DOHH2 (cell line): Measurements from ENCODE around the gene PHKG1.

Source experiments
- H3F3A ChIP-seq: fragments of 200-600 bp; sonication (generic), shearing (Covaris generic); 2 replicates; pipeline ENCODE4 v1.6.0; 2016; ENCODE audit warnings: antibody characterized with exemption, mild to moderate bottlenecking; ENCODE audit not compliant: control insufficient read depth, insufficient read depth
- H3K27ac ChIP-seq: fragments of 200-600 bp; sonication (generic); 2 replicates; pipeline ENCODE4 v1.5.1; 2014; ENCODE audit warnings: low read depth, mild to moderate bottlenecking, low read length, moderate library complexity
- H3K27me3 ChIP-seq: fragments of 200-600 bp; sonication (generic); 2 replicates; pipeline ENCODE4 v1.6.1; 2014; ENCODE audit warnings: mild to moderate bottlenecking, low read length, mixed read lengths; ENCODE audit not compliant: control insufficient read depth
- H3K36me3 ChIP-seq: fragments of 200-600 bp; sonication (generic); 2 replicates; pipeline ENCODE4 v1.6.1; 2014; ENCODE audit warnings: mild to moderate bottlenecking, low read length, moderate library complexity, mixed read lengths; ENCODE audit not compliant: control insufficient read depth
- H3K4me1 ChIP-seq: fragments of 200-600 bp; sonication (generic); 2 replicates; pipeline ENCODE4 v1.6.1; 2014; ENCODE audit warnings: mild to moderate bottlenecking, low read length, mixed read lengths; ENCODE audit not compliant: control insufficient read depth
- H3K4me2 ChIP-seq: fragments of 200-600 bp; sonication (generic); 2 replicates; pipeline ENCODE4 v1.6.0; 2014; ENCODE audit warnings: mild to moderate bottlenecking, low read length, moderate library complexity
- H3K4me3 ChIP-seq: fragments of 200-600 bp; sonication (generic); 2 replicates; pipeline ENCODE4 v1.5.1; 2014; ENCODE audit warnings: mild to moderate bottlenecking, low read length, mixed read lengths
- H3K79me2 ChIP-seq: fragments of 200-600 bp; sonication (generic); 2 replicates; pipeline ENCODE4 v1.6.1; 2014; ENCODE audit warnings: mild to moderate bottlenecking, low read length, mixed read lengths; ENCODE audit not compliant: control insufficient read depth
- H3K9me2 ChIP-seq: fragments of 200-600 bp; sonication (generic); replicated peaks from 2 replicates; pipeline ENCODE4 v1.6.1; 2014; ENCODE audit warnings: mild to moderate bottlenecking, low read length, mixed read lengths; ENCODE audit not compliant: control insufficient read depth
- H3K9me3 ChIP-seq: fragments of 200-600 bp; sonication (generic); 2 replicates; pipeline ENCODE4 v1.6.1; 2014; ENCODE audit warnings: antibody characterized with exemption, low read length, mixed read lengths; ENCODE audit not compliant: control insufficient read depth, insufficient read depth
- H4K20me1 ChIP-seq: fragments of 200-600 bp; sonication (generic); 2 replicates; pipeline ENCODE4 v1.6.0; 2014; ENCODE audit warnings: low read depth, mild to moderate bottlenecking, antibody characterized with exemption, low read length, moderate library complexity; ENCODE audit not compliant: control insufficient read depth, insufficient read depth
- EZH2phosphoT487 ChIP-seq: fragments of 200-600 bp; sonication (generic); IDR thresholded peaks from 2 replicates; pipeline ENCODE4 v1.6.1; 2017; ENCODE audit warnings: borderline replicate concordance, mild to moderate bottlenecking, antibody characterized with exemption, low read length, moderate library complexity, mixed read lengths
- TF ChIP-seq, protein P1 (sequence below): fragments of 200-600 bp; sonication (generic); IDR thresholded peaks from one replicate; pipeline ENCODE4 v1.5.1; 2014; ENCODE audit warnings: antibody characterized with exemption, mild to moderate bottlenecking, low read depth, low read length; ENCODE audit not compliant: poor library complexity, severe bottlenecking

PHKG1 gene

DNA sequence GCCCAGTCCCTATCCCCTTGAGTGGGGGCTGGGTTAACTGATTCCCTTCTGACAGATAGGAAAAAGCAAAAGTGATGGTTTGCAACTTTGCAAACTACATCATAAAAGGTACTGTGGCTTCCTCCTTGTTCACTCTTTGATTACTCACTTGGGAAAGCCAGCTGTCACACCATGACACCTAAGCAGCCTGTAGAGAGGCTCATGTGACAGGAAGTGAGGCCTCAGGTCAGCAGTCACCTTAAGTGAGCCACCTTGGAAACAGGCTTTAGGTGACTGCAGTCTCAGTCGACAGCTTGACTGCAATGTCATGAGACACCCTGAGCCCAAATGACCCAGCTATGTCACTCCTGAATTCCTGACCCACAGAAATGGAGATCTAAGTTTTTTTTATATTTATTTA is 17.9 kb upstream of the PHKG1 start:
- H3K36me3 ChIP-seq: peaks cover 6% of the 10 kb centered on the region
- peaks cover 17% of the 10 kb centered on the region for H3K4me1 ChIP-seq
- TF ChIP-seq, protein P1, sequence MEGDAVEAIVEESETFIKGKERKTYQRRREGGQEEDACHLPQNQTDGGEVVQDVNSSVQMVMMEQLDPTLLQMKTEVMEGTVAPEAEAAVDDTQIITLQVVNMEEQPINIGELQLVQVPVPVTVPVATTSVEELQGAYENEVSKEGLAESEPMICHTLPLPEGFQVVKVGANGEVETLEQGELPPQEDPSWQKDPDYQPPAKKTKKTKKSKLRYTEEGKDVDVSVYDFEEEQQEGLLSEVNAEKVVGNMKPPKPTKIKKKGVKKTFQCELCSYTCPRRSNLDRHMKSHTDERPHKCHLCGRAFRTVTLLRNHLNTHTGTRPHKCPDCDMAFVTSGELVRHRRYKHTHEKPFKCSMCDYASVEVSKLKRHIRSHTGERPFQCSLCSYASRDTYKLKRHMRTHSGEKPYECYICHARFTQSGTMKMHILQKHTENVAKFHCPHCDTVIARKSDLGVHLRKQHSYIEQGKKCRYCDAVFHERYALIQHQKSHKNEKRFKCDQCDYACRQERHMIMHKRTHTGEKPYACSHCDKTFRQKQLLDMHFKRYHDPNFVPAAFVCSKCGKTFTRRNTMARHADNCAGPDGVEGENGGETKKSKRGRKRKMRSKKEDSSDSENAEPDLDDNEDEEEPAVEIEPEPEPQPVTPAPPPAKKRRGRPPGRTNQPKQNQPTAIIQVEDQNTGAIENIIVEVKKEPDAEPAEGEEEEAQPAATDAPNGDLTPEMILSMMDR: no peak
- TF ChIP-seq EZH2phosphoT487: no peak
- no peak overlapping the region for H3K4me2 ChIP-seq
- peaks cover 15% of the 10 kb centered on the region for H3K79me2 ChIP-seq
- 0 out of 2 replicates have a peak, but pooled peaks cover 2% of the 10 kb centered on the region for H4K20me1 ChIP-seq
- H3F3A ChIP-seq: no peaks in the 10 kb centered on the region
- no peaks in the 10 kb centered on the region for H3K27me3 ChIP-seq
- no peaks in the 10 kb centered on the region for H3K9me2 ChIP-seq
- peaks cover 9% of the 10 kb centered on the region; the same call in 1 of the 2 replicates for H3K9me3 ChIP-seq
- H3K27ac ChIP-seq: no peak overlapping the region
- no peak overlapping the region for H3K4me3 ChIP-seq

DNA sequence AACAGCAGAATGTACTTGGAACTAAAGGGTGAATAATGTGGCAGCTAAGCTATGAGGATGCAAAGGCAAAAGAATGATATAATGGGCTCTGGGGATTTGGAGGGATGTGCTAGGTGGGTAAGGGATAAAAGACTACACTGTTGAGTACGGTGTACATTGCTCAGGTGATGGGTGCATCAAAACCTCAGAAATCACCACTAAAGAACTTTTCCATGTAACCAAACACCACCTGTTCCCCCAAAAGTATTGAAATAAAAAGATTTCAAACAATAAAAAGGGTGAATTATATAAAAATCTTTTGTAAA is 15.2 kb upstream of the PHKG1 start:
- H3K4me2 ChIP-seq: no peak overlapping the region
- TF ChIP-seq, protein P1: no peak
- TF ChIP-seq EZH2phosphoT487: no peak
- no peaks in the 10 kb centered on the region for H3K9me2 ChIP-seq
- H4K20me1 ChIP-seq: peaks cover 27% of the 10 kb centered on the region
- peaks cover 33% of the 10 kb centered on the region for H3K36me3 ChIP-seq
- H3K27me3 ChIP-seq: no peaks in the 10 kb centered on the region
- H3K9me3 ChIP-seq: peaks cover 9% of the 10 kb centered on the region; the same call in 1 of the 2 replicates
- peaks cover 35% of the 10 kb centered on the region for H3K4me1 ChIP-seq
- peak overlapping the region; percentile 87; the same call in 1 of the 2 replicates for H3K4me3 ChIP-seq
- peaks cover 10% of the 10 kb centered on the region for H3F3A ChIP-seq
- peaks cover 41% of the 10 kb centered on the region for H3K79me2 ChIP-seq
- H3K27ac ChIP-seq: no peak overlapping the region

DNA sequence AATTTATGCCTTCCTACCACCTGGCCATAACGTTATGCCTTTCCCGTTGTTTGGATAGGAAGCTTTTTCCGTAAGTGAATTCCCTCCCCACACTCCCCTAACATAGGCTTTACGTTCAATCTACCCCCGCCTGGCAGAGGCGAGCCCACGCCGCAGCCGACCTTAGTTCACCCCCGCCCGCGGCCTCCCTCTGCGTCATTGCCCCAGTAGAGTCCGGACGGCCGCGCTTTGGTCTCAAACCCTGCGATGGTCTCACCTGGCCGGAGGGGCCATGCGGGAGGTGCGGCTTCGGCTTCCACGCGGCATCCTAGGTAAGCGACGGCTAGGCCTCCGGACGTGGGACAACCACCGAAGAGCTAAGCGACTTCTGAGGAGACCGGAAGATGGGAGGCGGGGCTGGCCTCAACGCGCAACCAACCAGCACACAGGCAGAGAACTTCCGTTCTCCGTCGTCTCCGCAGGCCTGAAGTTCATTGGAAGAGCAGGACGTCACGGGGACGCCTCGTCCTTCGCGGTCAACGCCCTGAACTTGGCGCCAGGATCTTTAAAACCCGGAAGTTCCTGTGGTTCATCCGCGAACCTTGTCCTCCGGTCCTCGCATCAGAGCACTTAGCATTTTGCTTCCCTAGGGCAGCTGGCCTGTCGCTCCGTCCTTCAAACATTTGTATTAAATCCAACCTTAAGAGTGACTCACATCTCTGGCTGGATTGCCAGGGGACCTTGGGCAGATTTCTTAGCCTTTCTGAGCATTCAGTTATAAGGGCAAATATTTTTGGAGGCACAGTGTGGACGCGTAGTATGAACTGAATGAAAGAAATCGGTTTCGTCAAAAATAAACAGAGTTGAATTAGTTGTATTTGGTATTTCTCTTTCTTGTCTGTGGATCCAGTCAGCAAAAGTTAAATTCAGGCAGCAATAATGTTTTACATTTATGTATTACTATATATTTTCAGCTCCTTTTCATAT is 13.6 kb upstream of the PHKG1 start, which contains the start of gene CHCHD2:
Gene CHCHD2 (minus strand): TSS at position 369 of the 966 bp plus-strand sequence. CDS start 63 bp downstream, at position 306.
- H4K20me1 ChIP-seq: peaks cover 34% of the 10 kb centered on the region
- H3K9me3 ChIP-seq: peaks cover 9% of the 10 kb centered on the region; the same call in 1 of the 2 replicates
- no peaks in the 10 kb centered on the region for H3K27me3 ChIP-seq
- peaks cover 48% of the 10 kb centered on the region for H3K36me3 ChIP-seq
- peak within 1 kb of the TSS; percentile 87 for H3K4me3 ChIP-seq
- no peaks in the 10 kb centered on the region for H3K9me2 ChIP-seq
- peaks cover 21% of the 10 kb centered on the region for H3F3A ChIP-seq
- TF ChIP-seq, protein P1: no peak
- TF ChIP-seq EZH2phosphoT487: no peak
- peak within 1 kb of the TSS; percentile 66 for H3K4me2 ChIP-seq
- peaks cover 35% of the 10 kb centered on the region for H3K4me1 ChIP-seq
- H3K79me2 ChIP-seq: peaks cover 47% of the 10 kb centered on the region
- H3K27ac ChIP-seq: peak within 1 kb of the TSS; percentile 51
